Brain microvascular endothelial cell (primary cell): Measurements from ENCODE around the gene TKTL1.
"Not testable (repeated sequence)": the region's sequence is repeated elsewhere in the genome, so short reads cannot be mapped to it uniquely, and the experiment has no call there.

ENCODE experiments used
- DNase-seq: peaks from one replicate; pipeline ENCODE4 v3.0.0-alpha.2; 2020
- H3K27ac ChIP-seq: fragments of 250-450 bp; sonication (Bioruptor Pico); 2 replicates; pipeline ENCODE4 v1.5.1; 2020; ENCODE audit warnings: mild to moderate bottlenecking, moderate library complexity
- H3K27me3 ChIP-seq: fragments of 250-450 bp; sonication (Bioruptor Pico); replicated peaks from 2 replicates; pipeline ENCODE4 v1.5.1; 2020; ENCODE audit warnings: mild to moderate bottlenecking
- H3K36me3 ChIP-seq: fragments of 250-450 bp; sonication (Bioruptor Pico); replicated peaks from 2 replicates; pipeline ENCODE4 v1.5.1; 2020; ENCODE audit warnings: mild to moderate bottlenecking
- H3K4me3 ChIP-seq: 2 replicates; pipeline ENCODE4 v1.5.1; 2011; ENCODE audit warnings: low read depth, mild to moderate bottlenecking, control low read depth, low read length, moderate library complexity
- in situ Hi-C: cut with HindIII; loops from 2 replicates; pipeline ENCODE4 v1.10.0; 2017; ENCODE audit warnings: low sequenced_read_pairs, low pct_ligation_motif_present
- TF ChIP-seq, protein P1 (sequence below): IDR thresholded peaks from 2 replicates; pipeline ENCODE4 v1.5.1; 2011; ENCODE audit warnings: low read depth, mild to moderate bottlenecking, moderate library complexity, low read length, control low read depth, inconsistent platforms; ENCODE audit errors: missing control alignments

TKTL1 gene, protein sequence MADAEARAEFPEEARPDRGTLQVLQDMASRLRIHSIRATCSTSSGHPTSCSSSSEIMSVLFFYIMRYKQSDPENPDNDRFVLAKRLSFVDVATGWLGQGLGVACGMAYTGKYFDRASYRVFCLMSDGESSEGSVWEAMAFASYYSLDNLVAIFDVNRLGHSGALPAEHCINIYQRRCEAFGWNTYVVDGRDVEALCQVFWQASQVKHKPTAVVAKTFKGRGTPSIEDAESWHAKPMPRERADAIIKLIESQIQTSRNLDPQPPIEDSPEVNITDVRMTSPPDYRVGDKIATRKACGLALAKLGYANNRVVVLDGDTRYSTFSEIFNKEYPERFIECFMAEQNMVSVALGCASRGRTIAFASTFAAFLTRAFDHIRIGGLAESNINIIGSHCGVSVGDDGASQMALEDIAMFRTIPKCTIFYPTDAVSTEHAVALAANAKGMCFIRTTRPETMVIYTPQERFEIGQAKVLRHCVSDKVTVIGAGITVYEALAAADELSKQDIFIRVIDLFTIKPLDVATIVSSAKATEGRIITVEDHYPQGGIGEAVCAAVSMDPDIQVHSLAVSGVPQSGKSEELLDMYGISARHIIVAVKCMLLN

DNA sequence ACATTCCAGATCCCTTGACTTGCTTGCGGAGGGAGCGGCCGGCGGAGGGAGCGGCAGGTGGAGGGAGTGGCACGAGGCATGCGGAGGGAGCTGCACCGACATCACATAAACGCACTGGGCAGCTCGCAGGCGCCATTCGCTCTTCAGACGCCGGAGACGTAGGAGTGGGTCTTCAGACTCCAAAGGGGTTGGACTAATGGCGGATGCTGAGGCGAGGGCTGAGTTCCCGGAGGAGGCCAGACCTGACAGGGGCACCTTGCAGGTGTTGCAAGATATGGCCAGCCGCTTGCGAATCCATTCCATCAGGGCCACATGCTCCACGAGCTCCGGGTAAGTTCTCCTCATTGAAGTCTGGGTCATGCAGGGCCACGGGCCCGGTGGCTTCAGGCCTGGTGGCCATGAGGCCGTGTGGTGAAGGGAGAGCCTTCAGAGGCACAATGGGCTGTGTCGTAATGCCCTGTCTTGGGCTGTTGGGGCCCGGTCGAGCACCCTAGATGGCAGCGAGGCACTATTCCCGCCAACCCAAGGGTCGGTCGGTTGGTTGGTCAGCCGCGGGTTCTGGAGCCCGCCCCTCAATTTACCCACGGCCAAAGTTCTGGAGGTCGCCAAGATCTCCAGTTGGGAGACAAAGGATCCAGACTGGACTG lies at the start of gene TKTL1:
Gene TKTL1 (plus strand): TSS at position 132 of the 647 bp plus-strand sequence. CDS start 65 bp downstream, at position 197.
- TF ChIP-seq, protein P1, sequence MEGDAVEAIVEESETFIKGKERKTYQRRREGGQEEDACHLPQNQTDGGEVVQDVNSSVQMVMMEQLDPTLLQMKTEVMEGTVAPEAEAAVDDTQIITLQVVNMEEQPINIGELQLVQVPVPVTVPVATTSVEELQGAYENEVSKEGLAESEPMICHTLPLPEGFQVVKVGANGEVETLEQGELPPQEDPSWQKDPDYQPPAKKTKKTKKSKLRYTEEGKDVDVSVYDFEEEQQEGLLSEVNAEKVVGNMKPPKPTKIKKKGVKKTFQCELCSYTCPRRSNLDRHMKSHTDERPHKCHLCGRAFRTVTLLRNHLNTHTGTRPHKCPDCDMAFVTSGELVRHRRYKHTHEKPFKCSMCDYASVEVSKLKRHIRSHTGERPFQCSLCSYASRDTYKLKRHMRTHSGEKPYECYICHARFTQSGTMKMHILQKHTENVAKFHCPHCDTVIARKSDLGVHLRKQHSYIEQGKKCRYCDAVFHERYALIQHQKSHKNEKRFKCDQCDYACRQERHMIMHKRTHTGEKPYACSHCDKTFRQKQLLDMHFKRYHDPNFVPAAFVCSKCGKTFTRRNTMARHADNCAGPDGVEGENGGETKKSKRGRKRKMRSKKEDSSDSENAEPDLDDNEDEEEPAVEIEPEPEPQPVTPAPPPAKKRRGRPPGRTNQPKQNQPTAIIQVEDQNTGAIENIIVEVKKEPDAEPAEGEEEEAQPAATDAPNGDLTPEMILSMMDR, result no peak
- Histone ChIP-seq H3K27me3 (no peaks in the 10 kb centered on the region), H3K36me3 (no peaks in the 10 kb centered on the region), H3K27ac (no peak within 1 kb of the TSS), H3K4me3 (no peak within 1 kb of the TSS)
- in situ Hi-C loops, result no loop called here
- no peak for DNase-seq

DNA sequence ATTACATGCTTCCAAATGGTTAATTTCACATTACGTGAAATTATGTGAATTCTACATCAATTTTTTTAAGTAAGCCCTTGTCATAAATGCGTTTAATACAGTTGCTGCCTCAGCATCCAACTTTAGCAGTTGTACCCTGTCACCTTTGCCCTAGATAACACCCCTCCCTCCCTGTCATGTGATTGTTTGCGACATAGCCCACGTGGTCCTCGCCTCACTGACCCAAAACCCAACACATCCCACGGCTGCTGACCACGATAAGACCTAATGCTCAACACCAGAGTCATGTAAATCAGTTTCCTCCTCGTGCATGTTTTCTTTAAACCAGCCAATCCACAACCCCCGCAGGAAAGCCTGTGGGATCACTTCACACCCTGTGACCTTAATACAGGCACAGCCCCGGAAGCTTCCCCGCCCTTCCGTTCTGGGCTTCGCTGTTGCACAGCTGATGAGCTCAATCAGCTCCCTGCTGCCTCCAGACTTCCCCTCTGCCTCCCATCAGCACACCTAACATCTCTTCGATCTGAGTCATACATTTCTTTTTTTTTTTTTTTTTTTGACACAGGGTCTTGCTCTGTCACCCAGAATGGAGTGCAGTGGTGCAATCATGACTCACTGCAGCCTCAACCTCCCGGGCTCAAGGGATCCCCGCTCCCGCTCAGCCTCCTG lies 48.1 kb upstream of the TKTL1 start:
- in situ Hi-C loops, H3K27me3 ChIP-seq, H3K36me3 ChIP-seq, H3K4me3 ChIP-seq, H3K27ac ChIP-seq, DNase-seq: not testable (repeated sequence)

DNA sequence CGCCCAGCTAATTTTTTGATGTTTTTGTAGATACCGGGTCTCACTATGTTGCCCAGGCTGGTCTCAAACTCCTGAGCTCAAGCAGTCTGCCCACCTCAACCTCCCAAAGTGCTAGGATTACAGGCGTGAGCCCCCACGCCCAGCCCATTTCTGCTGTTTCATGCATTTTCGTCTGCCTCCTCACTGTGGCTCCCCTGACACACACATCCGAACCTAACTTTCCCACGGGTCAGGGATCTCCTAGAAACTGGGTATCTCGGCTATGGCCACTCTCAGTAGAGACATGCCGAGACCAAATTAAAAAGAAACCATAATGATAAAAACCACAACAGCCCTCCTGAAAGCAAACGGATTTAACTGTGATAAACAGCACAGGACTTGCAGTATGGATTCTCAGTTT lies 47.5 kb upstream of the TKTL1 start:
- H3K27me3 ChIP-seq, H3K4me3 ChIP-seq, in situ Hi-C loops, DNase-seq, H3K36me3 ChIP-seq, H3K27ac ChIP-seq: not testable (repeated sequence)

DNA sequence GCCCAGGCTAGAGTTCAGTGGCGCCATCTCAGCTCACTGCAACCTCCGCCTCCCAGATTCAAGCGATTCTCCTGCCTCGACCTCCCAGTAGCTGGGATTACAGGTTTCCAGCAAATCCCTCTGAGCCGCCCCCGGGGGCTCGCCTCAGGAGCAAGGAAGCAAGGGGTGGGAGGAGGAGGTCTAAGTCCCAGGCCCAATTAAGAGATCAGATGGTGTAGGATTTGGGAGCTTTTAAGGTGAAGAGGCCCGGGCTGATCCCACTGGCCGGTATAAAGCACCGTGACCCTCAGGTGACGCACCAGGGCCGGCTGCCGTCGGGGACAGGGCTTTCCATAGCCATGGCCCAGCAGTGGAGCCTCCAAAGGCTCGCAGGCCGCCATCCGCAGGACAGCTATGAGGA lies 38.3 kb upstream of the TKTL1 start, which contains the start of gene OPN1MW3:
Gene OPN1MW3 (plus strand): TSS at position 301 of the 400 bp plus-strand sequence. CDS start 38 bp downstream, at position 339.
- H3K36me3 ChIP-seq, H3K4me3 ChIP-seq, DNase-seq, H3K27me3 ChIP-seq, H3K27ac ChIP-seq, in situ Hi-C loops: not testable (repeated sequence)

DNA sequence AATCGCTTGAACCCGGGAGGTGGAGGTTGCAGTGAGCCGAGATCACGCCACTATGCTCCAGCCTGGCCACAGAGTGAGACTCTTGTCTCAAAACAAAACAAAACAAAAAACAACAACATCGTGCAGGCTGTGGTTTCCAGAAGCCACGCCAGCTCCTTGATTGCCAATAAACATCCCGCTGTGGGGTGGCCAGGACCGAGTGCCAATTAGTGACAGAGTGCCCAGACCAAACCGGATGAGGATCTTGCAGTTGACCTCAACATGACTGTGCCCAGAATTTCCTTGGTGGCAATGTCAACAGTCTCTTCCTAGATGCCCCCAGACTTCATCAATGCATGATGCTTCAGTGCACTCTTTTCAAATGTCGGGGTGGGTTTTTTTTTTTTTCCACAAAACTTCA lies 36.9 kb upstream of the TKTL1 start:
- DNase-seq, in situ Hi-C loops, H3K27ac ChIP-seq: not testable (repeated sequence)

DNA sequence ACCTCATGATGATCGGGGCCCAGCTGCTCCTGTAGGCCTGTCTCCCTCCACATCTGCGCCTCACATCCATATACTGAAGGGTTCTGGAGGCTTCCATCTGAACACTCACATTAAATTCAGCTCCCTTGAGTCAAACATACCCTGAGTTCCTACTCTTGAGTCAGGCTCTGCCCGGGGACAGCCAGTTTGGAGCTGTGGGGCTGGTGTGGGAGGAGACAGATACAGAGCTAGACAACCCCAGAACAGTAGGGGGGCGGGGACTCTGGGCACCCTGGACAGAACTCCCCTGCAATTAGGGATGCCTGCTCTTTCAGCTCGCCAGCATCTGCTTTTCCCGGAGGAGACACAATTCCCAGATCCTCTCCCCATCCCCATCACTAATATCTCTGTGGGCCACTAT lies 32.5 kb upstream of the TKTL1 start:
- H3K27ac ChIP-seq, H3K4me3 ChIP-seq, in situ Hi-C loops, H3K36me3 ChIP-seq, H3K27me3 ChIP-seq, DNase-seq: not testable (repeated sequence)

More for the DNA sequence above, 36.9 kb upstream of the TKTL1 start:
- H3K27me3 ChIP-seq, H3K36me3 ChIP-seq, H3K4me3 ChIP-seq: not testable (repeated sequence)

DNA sequence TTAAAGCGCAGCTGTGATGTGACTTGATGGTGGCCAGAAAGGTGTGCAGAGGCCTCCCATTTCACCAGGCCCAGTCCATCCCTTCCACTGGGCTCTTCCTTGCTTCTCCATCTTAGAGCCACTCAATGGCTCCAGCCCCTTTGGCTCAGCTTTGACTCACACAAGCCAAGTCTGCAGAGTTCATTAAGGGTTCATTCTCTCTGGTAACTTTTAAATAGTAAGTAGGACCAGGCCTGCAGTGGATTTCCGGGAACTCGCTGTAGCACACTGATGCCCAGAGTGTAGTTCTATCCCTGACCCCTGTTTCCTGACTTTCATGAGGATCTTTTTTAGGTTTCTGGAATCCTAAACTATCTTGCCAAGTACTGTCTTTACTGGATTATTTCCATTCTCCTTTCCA lies 26.4 kb upstream of the TKTL1 start:
- H3K27me3 ChIP-seq, H3K4me3 ChIP-seq, H3K27ac ChIP-seq, DNase-seq, in situ Hi-C loops, H3K36me3 ChIP-seq: not testable (repeated sequence)

DNA sequence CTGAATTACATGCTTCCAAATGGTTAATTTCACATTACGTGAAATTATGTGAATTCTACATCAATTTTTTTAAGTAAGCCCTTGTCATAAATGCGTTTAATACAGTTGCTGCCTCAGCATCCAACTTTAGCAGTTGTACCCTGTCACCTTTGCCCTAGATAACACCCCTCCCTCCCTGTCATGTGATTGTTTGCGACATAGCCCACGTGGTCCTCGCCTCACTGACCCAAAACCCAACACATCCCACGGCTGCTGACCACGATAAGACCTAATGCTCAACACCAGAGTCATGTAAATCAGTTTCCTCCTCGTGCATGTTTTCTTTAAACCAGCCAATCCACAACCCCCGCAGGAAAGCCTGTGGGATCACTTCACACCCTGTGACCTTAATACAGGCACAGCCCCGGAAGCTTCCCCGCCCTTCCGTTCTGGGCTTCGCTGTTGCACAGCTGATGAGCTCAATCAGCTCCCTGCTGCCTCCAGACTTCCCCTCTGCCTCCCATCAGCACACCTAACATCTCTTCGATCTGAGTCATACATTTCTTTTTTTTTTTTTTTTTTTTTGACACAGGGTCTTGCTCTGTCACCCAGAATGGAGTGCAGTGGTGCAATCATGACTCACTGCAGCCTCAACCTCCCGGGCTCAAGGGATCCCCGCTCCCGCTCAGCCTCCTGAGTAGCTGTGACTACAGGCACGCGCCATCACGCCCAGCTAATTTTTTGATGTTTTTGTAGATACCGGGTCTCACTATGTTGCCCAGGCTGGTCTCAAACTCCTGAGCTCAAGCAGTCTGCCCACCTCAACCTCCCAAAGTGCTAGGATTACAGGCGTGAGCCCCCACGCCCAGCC lies 10.9 kb upstream of the TKTL1 start:
- DNase-seq, H3K27ac ChIP-seq, H3K4me3 ChIP-seq, in situ Hi-C loops, H3K27me3 ChIP-seq, H3K36me3 ChIP-seq: not testable (repeated sequence)

DNA sequence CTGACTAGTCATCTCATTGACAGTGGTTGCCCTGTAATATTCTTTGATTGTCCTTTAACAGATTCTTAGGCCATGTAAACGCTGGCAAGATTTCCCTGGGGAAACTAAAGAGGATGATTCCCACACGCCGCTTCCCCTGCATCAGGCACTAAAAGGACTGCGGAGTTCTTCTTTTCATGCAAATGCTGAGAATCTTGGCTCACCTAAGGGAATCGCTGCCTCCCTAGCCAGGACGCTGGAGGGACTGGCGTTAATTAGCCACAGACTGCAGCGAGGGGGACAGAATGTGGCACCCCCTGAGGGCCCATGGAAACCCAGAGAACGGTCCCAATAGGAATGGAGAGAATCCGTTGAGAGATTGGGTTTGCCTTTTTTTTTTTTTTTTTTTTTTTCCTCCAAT lies 9.2 kb upstream of the TKTL1 start:
- in situ Hi-C loops, H3K27me3 ChIP-seq, DNase-seq, H3K4me3 ChIP-seq, H3K36me3 ChIP-seq, H3K27ac ChIP-seq: not testable (repeated sequence)
